Muscle of leg (tissue), 3 donors: ENCODE measurements around the gene LASP1NB.
"Not testable (repeated sequence)": the region's sequence is repeated elsewhere in the genome, so short reads cannot be mapped to it uniquely, and the experiment has no call there.

ENCODE experiments used
- DNase-seq: peaks from one replicate; pipeline ENCODE4 v3.0.0; 2013
- H3K27ac ChIP-seq: one replicate; pipeline ENCODE4 v1.5.1; 2013; ENCODE audit warnings: mild to moderate bottlenecking, low read length, control low read depth
- H3K27me3 ChIP-seq: one replicate; pipeline ENCODE4 v1.6.1; 2013; ENCODE audit warnings: low read length; ENCODE audit not compliant: control insufficient read depth, insufficient read depth
- H3K36me3 ChIP-seq: one replicate; pipeline ENCODE4 v1.6.1; 2013; ENCODE audit warnings: low read length; ENCODE audit not compliant: control insufficient read depth, insufficient read depth
- H3K4me1 ChIP-seq: one replicate; pipeline ENCODE4 v1.6.1; 2013; ENCODE audit warnings: low read length; ENCODE audit not compliant: control insufficient read depth, insufficient read depth
- H3K4me3 ChIP-seq: one replicate; pipeline ENCODE4 v1.5.1; 2013; ENCODE audit warnings: low read length, control low read depth
- H3K9me3 ChIP-seq: replicated peaks from 2 replicates; pipeline ENCODE4 v1.6.1; 2013; ENCODE audit warnings: low read depth, low read length; ENCODE audit not compliant: control insufficient read depth
- WGBS: methylation state at CpG from one replicate; pipeline ENCODE4 v1.1.5; 2013; ENCODE audit warnings: missing lambda C conversion rate; ENCODE audit not compliant: insufficient coverage; 5-methylcytosine and 5-hydroxymethylcytosine counted together

Gene LASP1NB

GRCh38 chr17:38958756-38959155 is 33.3 kb downstream of the LASP1NB start:
- H3K27ac ChIP-seq: no peak overlapping the region

GRCh38 chr17:38959508-38959907 is 34.1 kb downstream of the LASP1NB start:
- WGBS: 100% methylated on average over 1 of the region's 3 CpGs
- no peaks in the 10 kb centered on the region for H3K27me3 ChIP-seq
- H3K9me3 ChIP-seq: no peaks in the 10 kb centered on the region
- no peak overlapping the region for H3K4me3 ChIP-seq
- DNase-seq: no peak
- no peaks in the 10 kb centered on the region for H3K4me1 ChIP-seq
- H3K36me3 ChIP-seq: no peaks in the 10 kb centered on the region
- no peak overlapping the region for H3K27ac ChIP-seq

More at GRCh38 chr17:38958756-38959155, 33.3 kb downstream of the LASP1NB start:
- Histone ChIP-seq H3K9me3 (no peaks in the 10 kb centered on the region), H3K36me3 (no peaks in the 10 kb centered on the region), H3K4me3 (no peak overlapping the region), H3K4me1 (no peaks in the 10 kb centered on the region), H3K27me3 (no peaks in the 10 kb centered on the region)
- no peak for DNase-seq

- Histone ChIP-seq H3K27ac (no peak overlapping the region), H3K27me3 (no peaks in the 10 kb centered on the region), H3K4me1 (no peaks in the 10 kb centered on the region), H3K9me3 (no peaks in the 10 kb centered on the region), H3K36me3 (no peaks in the 10 kb centered on the region), H3K4me3 (no peak overlapping the region)
- DNase-seq: no peak
- WGBS: no CpG with 5 or more reads among the region's 5 CpGs
Observed at GRCh38 chr17:38960402-38960801, 35.0 kb downstream of the LASP1NB start.

- no peaks in the 10 kb centered on the region for H3K36me3 ChIP-seq
- H3K9me3 ChIP-seq: no peaks in the 10 kb centered on the region
- no peak overlapping the region for H3K27ac ChIP-seq
- H3K27me3 ChIP-seq: no peaks in the 10 kb centered on the region
- H3K4me3 ChIP-seq: no peak overlapping the region
- WGBS: no CpG with 5 or more reads among the region's 4 CpGs
- no peaks in the 10 kb centered on the region for H3K4me1 ChIP-seq
- no peak for DNase-seq
Observed at GRCh38 chr17:38961413-38961812, 36.0 kb downstream of the LASP1NB start.

DNA sequence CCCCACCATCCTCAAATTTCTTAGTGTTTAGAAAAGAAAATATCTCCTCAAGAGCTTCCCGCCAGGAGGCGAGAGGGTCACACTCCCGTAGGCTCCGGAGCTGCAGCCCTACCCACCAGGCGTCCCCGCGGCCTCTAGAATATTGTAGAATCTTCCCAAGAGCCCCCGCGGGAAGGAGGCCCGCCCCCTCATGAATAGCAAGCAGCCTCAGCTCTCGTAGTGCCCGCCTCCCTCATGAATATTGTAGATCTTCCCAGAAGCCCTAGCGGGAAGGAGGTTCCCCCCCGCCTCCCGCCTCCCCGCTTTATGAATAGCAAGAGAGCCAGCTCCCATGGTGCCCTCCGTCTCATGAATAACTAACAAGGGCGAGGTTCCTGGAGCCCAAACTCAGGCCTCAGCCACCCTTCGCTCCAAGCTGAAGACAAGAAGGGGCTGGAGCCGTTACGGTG is 41.9 kb downstream of the LASP1NB start, which contains the start of gene FBXO47:
TSS of gene FBXO47 (minus strand) at position 114 of the 449 bp plus-strand sequence. CDS start 4,378 bp downstream, outside the sequence.
- peaks cover 6% of the 10 kb centered on the region for H3K4me1 ChIP-seq
- no peaks in the 10 kb centered on the region for H3K36me3 ChIP-seq
- peak within 1 kb of the TSS; percentile 24 for H3K4me3 ChIP-seq
- H3K9me3 ChIP-seq: no peaks in the 10 kb centered on the region
- WGBS: 8% methylated on average over 7 of the region's 21 CpGs
- peak within 1 kb of the TSS; percentile 42 for H3K27ac ChIP-seq
- H3K27me3 ChIP-seq: no peaks in the 10 kb centered on the region
- peak; percentile 97 for DNase-seq

DNA sequence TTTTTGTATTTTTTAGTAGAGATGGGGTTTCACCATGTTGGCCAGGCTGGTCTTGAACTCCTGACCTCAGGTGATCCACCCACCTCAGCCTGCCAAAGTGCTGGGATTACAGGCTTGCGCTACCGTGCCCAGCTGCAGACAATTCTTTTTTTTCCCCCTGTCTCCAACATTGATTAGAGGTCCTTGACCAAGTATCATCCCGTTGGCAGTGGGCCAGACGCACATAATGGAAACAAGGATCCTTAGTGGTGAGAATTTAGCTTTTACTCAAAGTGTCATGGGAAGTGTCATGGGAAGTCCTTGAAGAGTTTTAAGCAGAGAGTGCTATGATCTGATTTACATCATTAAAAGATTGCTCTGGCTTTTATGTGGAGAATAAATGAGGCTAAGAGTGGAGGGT is 43.9 kb downstream of the LASP1NB start:
- H3K9me3 ChIP-seq: no peaks in the 10 kb centered on the region
- WGBS: 42% methylated on average over 2 of the region's 4 CpGs
- no peak for DNase-seq
- H3K4me1 ChIP-seq: peaks cover 6% of the 10 kb centered on the region
- no peaks in the 10 kb centered on the region for H3K36me3 ChIP-seq
- H3K27ac ChIP-seq: no peak overlapping the region
- H3K4me3 ChIP-seq: no peak overlapping the region
- no peaks in the 10 kb centered on the region for H3K27me3 ChIP-seq

- Histone ChIP-seq H3K36me3 (no peaks in the 10 kb centered on the region), H3K9me3 (no peaks in the 10 kb centered on the region), H3K27ac (no peak overlapping the region), H3K4me3 (no peak overlapping the region), H3K4me1 (peaks cover 6% of the 10 kb centered on the region), H3K27me3 (no peaks in the 10 kb centered on the region)
- no peak for DNase-seq
- WGBS: 77% methylated on average over 3 of the region's 4 CpGs
Observed at GRCh38 chr17:38970128-38970527, 44.7 kb downstream of the LASP1NB start.

GRCh38 chr17:38970804-38971203 is 45.4 kb downstream of the LASP1NB start:
- 66% methylated on average over 3 of the region's 5 CpGs for whole genome bisulfite sequencing
- H3K9me3 ChIP-seq: no peaks in the 10 kb centered on the region
- H3K27me3 ChIP-seq: no peaks in the 10 kb centered on the region
- H3K27ac ChIP-seq: no peak overlapping the region
- peaks cover 6% of the 10 kb centered on the region for H3K4me1 ChIP-seq
- no peak overlapping the region for H3K4me3 ChIP-seq
- no peak for DNase-seq
- no peaks in the 10 kb centered on the region for H3K36me3 ChIP-seq

DNA sequence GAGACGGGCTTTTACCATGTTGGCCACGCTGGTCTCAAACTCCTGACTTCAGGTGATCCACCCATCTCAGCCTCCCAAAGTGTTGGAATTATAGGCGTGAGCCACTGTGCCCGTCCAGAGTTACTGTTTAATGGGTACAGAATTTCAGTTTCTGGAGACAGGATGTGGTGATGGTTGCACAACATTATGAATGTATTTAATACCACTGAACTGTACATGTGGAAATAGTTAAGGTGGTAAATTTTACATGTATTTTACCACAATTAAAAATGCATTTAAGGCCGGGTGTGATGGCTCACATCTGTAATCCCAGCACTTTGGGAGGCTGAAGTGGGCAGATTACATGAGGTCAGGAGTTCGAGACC is 50.8 kb downstream of the LASP1NB start:
- H3K27ac ChIP-seq, DNase-seq, H3K27me3 ChIP-seq, H3K9me3 ChIP-seq, H3K4me3 ChIP-seq, H3K4me1 ChIP-seq, H3K36me3 ChIP-seq: not testable (repeated sequence)
- no CpG with 5 or more reads among the region's 6 CpGs for whole genome bisulfite sequencing

GRCh38 chr17:38978180-38978579 is 52.8 kb downstream of the LASP1NB start:
- WGBS: 100% methylated on average over 1 of the region's 4 CpGs
- Histone ChIP-seq H3K36me3 (no peaks in the 10 kb centered on the region), H3K4me1 (no peaks in the 10 kb centered on the region), H3K9me3 (no peaks in the 10 kb centered on the region), H3K4me3 (no peak overlapping the region), H3K27me3 (no peaks in the 10 kb centered on the region), H3K27ac (no peak overlapping the region)
- no peak for DNase-seq
